Measurements from ENCODE around the gene CPLANE1.
"Not testable (repeated sequence)": the region's sequence is repeated elsewhere in the genome, so short reads cannot be mapped to it uniquely, and the experiment has no call there.

Gene CPLANE1

DNA sequence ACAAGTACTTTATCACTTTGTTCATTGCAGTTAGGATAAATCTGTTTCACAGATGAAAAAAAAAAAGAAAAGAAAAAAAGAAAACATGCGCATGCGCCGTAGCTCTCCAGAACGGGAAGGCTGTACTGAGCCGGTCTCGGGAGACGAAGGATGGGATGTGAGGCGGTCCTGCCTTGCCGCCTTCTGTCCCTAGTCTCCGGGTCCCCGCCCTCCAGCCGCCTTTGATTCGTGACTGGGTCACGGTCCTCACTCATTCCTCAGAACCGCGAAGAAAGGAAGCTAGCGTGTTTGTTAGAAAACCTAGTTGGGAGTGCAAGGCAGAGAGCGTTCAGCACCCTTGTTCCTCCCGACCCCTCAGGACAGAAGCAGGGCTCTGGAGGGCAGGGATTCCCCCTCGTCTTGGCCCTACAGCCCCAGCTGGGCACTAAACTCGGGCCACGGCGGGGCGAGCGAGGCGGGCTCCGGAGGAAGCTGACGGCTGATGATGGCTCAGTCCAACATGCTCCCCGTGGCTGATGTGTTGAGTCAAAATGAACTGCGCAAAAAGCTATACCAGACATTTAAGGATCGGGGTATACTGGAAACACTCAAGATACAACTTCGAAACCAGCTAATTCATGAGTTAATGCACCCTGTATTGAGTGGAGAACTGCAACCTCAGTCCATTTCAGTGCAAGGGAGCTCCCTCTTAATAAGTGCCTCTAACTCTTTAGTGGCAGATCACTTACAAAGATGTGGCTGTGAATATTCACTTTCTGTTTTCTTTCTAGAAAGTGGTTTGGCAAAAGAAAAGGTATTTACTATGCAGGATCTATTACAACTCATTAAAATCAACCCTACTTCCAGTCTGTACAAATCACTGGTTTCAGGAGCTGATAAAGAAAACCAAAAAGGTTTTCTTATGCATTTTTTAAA lies 40.0 kb downstream of the CPLANE1 start:
- no peak for DNase-seq (ENCODE audit: low read depth in 2 of 2)

DNA sequence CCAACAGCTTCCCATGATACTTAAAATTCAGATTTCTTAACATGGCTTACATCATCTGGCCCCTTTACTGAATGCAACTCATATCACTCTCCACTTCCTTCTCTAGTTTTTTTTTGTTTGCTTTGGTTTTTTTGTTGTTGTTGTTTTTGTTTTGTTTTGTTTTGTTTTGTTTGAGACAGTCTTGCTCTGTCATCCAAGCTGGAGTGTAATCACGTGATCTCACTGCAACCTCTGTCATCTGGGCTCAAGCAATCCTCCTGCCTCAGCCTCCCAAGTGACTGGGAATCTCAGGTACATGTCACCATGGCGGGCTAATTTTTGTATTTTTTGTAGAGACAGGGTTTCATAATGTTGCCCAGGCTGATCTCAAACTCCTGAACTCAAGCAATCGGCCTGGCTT lies 41.4 kb downstream of the CPLANE1 start:
- no peak for DNase-seq (ENCODE audit: low read depth in 2 of 2)

DNA sequence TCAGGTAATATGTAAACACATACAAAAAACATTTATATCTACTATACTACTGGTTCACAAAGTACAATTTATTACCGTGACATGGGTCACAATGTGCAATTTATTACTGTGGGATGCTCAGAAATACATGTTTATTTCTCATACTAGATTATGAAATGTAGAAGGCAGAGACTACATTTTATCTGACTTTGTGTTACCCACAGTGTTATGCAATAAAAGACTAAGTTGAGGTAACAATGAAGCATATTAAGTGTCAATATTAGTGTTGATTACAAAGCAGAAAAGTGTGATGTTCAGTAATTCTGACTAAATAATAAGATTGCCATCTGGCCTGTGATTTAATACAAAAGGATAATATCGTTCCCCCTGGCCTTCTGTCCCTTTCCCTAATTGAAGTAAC lies 42.4 kb downstream of the CPLANE1 start:
- no peak for DNase-seq (ENCODE audit: low read depth in 2 of 2)

DNA sequence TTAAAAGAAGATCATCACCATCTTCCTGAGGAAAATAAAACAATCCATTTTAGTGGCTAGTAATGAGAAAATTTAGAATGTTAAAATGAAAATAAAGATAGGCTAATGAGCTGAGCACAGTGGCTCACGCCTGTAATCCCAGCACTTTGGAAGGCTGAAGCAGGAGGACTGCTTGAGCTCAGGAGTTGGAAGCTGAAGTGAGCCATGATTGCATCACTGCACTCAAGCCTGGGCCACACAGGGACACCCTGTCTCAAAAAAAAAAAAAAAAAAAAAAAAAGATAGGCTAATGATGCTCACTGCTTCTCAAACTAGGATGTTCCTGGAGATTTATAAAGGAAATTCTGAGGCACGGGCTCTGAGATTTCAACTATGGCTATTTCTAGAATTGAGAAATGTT lies 50.3 kb downstream of the CPLANE1 start:
- no peak for DNase-seq (ENCODE audit: low read depth in 2 of 2)

DNA sequence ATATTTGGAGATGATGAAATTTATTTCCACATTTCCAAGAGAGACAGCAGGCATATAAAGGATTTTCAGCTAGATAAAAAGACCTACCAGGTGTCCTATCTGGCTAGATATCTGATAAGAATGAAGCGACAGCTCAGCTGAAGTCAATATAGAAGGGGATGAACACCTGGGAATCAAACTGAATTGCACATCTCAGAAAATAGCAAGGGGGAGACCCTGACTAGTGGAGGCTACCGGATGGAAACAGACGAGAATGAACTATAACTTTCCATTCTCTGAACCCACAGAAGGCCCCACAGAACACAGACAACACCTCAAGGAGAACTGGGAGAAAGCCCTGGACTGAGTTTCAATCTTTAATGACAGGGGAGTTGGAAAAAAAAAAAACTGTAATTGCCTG lies 51.1 kb downstream of the CPLANE1 start:
- no peak for DNase-seq (ENCODE audit: low read depth in 2 of 2)

DNA sequence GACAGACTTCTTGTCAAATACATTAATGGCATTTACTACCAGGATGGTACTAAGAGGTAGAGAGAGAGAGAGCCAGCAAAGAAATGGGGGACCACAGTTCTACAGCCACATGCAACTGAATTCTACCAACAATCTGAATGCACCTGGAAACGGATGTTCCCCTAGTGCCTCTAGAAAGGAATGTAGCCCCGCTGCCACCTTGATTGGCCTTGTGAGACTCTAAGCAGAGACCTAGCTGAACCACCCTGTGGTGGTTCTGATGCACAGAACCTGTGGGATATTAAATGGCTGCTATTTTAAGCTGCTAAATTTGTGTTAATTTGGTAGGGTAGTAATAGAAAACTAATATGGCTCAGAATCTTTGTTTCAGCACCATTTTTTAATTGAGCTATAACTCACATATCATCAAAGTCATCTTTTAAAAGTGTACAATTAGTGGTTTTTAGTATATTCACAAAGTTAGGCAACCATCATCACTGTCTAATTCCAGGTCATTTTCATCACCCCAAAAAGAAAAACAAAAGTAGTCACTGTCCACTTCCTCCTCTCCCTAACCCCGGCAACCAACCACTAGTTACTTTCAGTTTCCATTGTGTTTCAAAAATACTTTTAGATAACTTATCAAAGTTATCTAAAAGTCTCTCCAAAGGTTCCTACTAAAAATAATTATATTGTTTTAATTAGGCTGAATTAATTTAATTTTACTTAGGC lies 51.7 kb downstream of the CPLANE1 start:
- DNase-seq (ENCODE audit: low read depth in 2 of 2): no peak

DNA sequence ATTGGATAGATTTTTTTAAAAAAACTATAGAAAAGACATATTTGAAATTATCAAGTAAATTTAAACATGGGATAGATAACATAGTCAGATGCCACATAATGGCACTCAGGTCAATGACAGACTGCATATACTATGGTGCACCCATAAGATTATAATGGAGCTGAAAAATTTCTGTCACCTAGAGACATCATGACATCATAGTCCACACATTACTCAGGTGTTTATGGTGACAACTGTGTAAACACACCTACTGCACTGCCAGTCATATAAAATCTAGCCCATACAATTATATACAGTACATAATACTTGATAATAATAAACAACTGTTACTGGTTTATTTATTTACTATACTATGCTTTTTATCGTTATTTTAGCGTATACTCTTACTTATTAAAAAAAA lies 58.6 kb downstream of the CPLANE1 start:
- no peak for DNase-seq (ENCODE audit: low read depth in 2 of 2)

DNA sequence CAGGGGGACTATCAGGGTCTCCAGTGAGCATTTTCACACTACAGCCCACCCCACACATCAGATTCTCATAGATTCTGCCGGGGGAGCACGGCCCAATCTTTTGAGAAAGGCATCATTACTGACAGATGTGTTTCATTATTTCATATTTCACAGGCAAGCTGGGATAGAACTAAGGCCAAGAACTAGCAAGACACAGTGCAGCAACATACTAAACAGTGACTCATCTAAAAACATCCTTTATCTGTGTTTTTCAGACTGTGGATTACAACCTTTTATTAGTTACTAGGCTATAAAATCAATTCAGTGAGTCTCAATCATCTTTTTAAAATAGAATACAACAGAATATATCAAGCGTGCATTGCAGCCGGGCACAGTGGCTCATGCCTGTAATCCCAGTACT lies 59.8 kb downstream of the CPLANE1 start:
- no peak for DNase-seq (ENCODE audit: low read depth in 2 of 2)

DNA sequence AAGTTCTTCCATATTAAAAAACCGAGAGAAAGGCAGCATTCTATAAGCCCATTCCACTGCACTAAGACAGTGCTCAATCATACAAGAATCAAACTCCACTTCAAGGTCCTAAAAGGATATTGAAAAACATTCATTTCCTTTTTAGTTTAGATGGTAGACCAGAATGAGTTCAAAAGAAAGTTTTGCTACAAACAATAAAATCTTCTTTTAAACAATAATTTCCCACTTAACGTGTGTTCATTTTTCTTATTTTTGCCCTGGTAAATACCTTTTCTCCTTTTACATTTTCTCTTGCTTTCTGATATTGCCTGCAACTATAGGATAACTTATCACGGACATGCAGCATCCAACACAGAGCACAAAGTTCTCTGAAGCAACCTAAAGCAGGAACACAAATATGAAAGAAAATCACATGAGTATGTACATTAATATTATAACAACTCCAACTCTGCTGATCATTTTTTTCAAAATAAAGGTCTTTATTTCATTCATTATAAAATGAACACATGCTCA lies 61.7 kb downstream of the CPLANE1 start:
- DNase-seq (ENCODE audit: low read depth in 2 of 2): no peak

DNA sequence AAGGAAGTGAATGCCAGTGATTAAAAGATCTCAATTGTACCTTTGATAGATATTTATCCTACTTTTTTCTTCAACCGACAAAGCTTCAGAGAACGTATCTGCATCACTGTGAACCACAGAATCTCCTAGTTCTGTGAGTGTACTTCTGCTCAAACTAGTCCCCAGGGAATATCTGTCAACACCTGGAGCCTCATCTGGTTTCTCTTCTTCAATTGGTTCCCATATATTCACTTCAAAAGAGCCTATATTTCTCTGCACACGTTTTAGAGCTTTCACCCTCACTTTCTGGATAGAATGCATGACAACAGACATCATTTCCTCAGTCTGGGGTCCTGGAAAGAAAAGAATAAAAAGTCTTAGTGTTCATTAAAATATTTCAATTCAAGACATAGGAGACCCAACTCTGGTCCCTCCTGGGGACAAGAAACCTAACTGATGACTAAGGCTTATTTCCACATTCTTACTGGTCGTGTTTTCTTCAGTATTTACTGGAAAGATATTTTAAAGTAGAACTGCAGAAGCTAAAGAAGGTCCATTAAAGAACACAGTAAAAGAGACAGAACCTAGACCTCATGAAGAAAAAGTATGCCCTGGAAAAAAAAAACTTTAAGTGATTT lies 64.3 kb downstream of the CPLANE1 start:
- no peak for DNase-seq (ENCODE audit: low read depth in 2 of 2)

DNA sequence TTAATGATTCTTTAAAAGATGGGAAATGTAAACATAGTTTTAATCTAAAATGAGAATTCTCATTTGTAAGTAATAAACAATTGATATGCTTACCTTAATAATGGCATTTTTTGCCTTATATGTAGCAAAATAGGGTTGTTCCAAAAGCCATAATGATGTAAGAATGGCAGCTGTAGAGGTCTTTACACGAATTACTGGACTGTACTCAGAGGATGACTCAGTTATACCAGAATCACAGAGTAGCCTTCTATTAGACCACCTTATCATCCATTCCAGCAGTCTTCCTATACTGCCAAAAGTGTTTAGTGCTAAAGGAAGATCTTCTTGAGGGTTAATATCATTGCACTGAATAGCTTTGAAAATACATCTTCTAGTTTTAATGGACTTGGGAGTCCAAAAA lies 66.5 kb downstream of the CPLANE1 start:
- DNase-seq (ENCODE audit: low read depth in 2 of 2): no peak

DNA sequence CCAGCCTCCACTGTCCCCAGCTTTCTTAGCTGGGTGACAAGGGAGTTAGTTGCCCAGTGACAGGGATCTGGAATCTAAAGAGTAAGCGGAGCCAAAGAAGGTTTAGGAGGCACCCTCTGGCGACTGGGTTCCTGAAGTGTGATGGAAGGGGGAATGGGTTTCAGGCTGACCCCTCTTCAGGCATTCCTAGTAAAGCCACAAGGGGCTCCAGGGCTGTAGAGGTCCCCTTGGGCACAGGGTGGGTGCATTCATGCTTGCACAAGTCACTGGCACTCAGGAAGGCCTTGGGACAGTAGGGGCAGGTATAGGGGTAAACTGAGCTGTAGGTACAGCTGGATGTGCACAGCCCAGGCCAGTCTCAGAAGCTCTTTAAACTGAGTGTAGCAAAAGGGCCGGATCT lies 74.2 kb downstream of the CPLANE1 start:
- DNase-seq (ENCODE audit: low read depth in 2 of 2): no peak

DNA sequence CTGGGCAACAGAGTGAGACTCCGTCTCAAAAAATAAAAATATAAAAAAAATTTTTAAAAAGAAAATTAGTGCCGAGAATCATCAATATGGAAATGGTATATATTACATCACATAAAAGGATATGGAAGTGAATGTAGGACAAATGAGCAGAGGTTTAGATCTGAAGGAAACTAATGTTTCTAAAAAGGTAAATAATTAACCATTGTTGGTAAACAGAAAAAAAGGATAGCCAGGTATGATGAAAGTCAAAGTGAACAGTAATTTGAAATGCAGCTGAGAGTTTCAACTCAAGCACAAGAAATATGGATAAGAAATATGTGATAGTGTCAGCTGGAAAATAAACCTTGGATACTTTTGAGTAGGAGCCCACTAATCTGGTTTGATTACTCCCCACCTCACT lies 76.2 kb downstream of the CPLANE1 start:
- no peak for DNase-seq (ENCODE audit: low read depth in 2 of 2)

DNA sequence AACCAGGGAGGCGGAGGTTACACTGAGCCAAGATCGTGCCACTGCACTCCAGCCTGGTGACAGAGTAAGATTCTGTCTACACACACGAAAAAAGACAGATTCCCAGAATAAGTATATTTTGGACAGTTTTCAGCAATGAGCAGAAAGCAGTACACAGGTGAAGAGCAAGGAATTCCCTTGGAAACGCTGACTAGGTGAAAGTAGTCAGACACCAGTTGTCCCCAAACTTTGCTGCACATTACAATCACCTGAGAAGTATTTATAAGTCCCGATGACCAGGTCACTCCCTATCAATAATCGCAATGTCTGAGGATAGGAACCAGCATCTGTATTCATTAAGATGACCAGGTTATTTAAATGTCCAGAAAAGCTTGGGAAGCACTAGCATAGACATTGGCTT lies 78.3 kb downstream of the CPLANE1 start:
- DNase-seq (ENCODE audit: low read depth in 2 of 2): no peak

DNA sequence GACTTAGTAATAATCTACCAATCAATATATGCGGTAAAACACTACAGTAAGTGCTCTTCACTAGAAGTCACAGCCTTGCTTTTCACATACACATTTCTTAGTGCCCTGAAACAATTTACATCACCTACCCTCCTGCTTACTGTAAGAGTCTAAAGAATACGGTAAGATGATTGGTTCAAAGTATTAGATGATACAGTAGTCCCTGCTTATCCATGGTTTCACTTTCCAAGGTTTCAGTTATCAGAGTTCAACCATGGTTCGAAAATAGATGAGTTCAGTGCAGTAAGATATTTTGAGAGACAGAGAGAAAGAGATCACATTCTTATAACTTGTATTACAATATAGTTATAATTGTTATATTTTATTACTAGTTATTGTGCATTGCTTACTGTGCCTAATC lies 83.0 kb downstream of the CPLANE1 start:
- no peak for DNase-seq (ENCODE audit: low read depth in 2 of 2)

DNA sequence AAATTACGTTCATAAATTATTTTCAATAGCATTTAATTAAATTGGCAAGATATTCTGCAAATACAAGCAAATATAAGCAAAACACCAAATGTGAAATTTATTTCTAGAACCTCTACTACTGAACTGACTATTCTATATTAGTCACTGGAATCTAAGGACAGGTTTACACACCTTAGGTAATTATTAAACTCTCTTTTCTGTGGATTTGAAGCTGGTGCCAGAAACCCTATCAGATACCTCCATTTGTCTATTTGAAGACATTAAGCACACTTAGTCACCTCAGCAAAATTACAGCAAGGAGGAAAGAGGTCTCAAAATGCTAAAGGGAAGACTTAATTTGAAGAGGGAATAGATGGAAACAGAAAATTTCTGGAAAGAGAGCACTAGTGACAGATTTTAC lies 83.4 kb downstream of the CPLANE1 start:
- DNase-seq (ENCODE audit: low read depth in 2 of 2): no peak

DNA sequence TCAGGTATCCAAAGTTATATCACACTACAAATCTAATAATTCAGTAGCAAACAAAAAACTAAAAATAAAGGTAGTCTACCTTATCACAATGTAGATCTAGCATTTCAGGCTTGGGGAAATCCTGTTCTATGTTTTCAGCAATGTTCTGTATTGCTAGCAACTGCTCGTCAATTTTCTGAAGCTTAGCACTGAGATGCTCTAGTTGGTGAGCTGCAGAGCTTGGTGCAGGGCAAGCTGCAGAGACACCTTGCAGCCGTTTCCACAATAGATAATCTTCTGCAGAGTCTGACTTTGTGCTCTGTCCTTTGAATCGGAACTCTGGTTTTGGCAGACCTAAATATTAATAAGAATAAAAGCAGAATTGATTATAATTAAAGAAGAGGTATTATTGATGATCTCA lies 95.5 kb downstream of the CPLANE1 start:
- DNase-seq (ENCODE audit: low read depth in 2 of 2): no peak

DNA sequence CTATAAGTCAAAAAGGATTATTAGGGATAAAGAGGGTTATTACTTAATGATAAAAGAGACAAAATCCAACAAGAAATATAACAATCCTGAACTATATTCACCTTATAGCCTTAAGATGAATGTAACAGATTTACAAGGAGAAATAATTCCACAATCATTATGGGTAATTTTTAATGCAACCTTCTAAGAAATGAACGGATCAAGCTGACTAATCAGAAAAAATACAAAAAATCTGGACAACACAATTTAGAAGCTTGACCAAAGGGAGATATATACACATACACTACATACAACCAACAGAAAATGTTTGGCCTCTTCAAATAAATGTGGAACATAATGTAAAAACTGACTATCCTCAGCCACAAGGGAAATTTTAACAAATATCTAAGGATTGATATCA lies 102.3 kb downstream of the CPLANE1 start:
- no peak for DNase-seq (ENCODE audit: low read depth in 2 of 2)

DNA sequence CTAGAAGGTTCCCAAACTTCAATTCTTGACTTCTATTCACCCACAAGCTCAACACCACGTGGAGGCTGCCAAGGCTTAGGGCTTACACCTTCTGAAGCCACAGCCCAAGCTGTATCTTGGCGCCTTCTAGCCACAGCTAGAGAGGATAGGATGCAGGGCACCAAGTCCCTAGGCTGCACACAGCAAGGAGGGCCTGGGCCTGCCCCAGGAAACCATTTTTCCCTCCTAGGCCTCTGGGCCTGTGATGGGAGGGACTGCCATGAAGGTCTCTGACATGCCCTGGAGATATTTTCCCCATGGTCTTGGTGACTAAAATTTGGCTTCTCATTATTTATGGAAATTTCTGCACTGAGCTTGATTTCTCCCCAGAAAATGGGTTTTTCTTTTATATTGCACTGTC lies 112.5 kb downstream of the CPLANE1 start:
- DNase-seq (ENCODE audit: low read depth in 2 of 2): no peak

DNA sequence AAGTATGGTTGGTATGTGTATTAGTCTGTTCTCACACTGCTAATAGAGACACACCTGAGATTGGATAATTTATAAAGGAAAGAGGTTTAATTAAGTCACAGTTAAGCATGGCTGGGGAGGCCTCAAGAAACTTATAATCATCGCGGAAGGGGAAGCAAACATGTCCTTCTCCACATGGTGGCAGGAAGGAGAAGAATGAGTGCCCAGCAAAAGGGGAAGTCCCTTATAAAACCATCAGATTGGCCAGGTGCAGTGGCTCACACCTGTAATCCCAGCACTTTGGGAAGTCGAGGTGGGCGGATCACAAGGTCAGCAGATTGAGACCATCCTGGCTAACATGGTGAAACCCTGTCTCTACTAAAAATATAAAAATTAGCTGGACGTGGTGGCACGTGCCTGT lies 113.9 kb downstream of the CPLANE1 start:
- DNase-seq (ENCODE audit: low read depth in 2 of 2): not testable (repeated sequence)

DNA sequence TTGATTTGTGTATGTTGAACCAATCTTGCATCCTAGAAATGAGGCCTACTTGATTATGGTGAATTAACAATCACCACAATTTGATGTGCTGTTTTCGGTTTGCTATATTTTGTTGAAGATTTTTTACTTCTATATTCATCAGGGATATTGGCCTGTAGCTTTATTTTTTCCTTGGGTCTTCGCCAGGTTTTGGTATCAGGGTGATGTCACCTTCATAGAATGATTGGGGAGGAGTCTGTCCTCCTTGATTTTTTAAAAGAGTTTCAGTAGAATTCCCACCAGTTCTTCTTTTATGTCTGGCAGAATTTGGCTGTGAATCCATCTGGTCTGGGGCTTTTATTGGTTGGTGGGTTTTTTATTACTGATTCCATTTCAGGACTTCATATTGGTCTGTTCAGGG lies 115.2 kb downstream of the CPLANE1 start:
- DNase-seq (ENCODE audit: low read depth in 2 of 2): no peak

DNA sequence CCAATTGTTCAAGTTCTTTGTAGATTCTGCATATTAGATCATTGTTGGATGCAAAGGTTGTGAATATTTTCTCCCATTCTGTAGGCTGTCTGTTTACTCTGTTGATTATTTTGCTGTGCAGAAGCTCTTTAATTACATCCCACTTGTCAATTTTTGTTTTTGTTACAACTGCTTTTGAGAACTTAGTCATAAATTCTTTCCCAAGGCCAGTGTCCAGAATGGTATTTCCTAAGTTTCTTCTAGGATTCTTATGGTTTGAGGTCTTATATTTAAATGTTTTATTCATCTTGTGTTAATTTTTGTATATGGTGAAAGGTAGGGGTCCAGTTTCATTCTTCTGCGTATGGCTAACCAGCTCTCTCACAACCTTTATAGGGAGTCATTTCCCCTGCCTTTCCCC lies 116.5 kb downstream of the CPLANE1 start:
- DNase-seq (ENCODE audit: low read depth in 2 of 2): no peak

DNA sequence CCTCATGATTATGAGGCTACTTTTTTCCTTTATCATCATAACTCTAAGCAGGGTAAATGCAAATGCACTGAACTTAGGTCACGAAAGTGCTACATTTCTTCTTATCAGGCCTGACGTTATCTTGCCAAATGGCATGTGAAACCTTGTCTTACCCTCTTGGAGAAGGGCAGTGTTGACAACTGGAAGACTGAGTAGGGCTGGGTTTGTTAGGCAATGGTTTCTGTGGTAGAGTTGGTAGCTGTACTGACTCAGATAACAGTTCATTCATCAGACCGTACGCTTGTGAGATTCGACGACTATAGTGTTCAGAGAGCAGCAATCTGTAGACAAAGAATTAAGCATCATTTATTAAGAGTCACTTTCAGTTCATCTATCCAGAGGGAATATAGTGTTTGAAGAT lies 127.7 kb downstream of the CPLANE1 start:
- no peak for DNase-seq (ENCODE audit: low read depth in 2 of 2)

Data from stimulated activated CD8-positive, alpha-beta memory T cell treated with anti-CD3 and anti-CD28 coated beads, Interleukin-2, amount 100 ng/mL, for 48 hours (primary cell).